ENCODE results near the gene ARHGEF28. TPM values are rescaled to one million over a fixed set of nuclear protein-coding genes. Genes with fewer than 3 reads are reported as not detected.

Gene ARHGEF28
- total RNA-seq, 1 experiment from 2014 or later: 0.57 TPM

GRCh38 chr5:73986729-73987128 is 360.7 kb downstream of the ARHGEF28 start:
- H2AFZ ChIP-seq (ENCODE audit: low read length): no peak overlapping the region
- peaks cover 0 to 2% of the 10 kb centered on the region in 2 experiments; a peak in 1 of 4 replicates for H3K4me1 Mint-ChIP-seq
- no peak overlapping the region for H2BK15ac ChIP-seq (ENCODE audit: low read depth, low read length)
- no peak overlapping the region for H2BK5ac ChIP-seq (ENCODE audit: insufficient read length, low read length)
- H3K9ac ChIP-seq (ENCODE audit: extremely low read depth, insufficient read length, low read length): no peak overlapping the region
- DNase-seq: no peak
- H4K91ac ChIP-seq (ENCODE audit: insufficient read length, low read depth, low read length): no peak overlapping the region
- no peaks in the 10 kb centered on the region; the same call in 1 of the 2 replicates for H3K27me3 Mint-ChIP-seq (ENCODE audit: low read depth)
- no peak overlapping the region for H3K4me2 ChIP-seq (ENCODE audit: insufficient read depth, insufficient read length, low read length)
- no peak overlapping the region for H2BK12ac ChIP-seq (ENCODE audit: insufficient read length, low read depth, low read length)
- no peaks in the 10 kb centered on the region for H3K27me3 ChIP-seq (ENCODE audit: insufficient read depth, low read length)
- no peaks in the 10 kb centered on the region for H4K20me1 ChIP-seq (ENCODE audit: control insufficient read depth, insufficient read depth, insufficient read length)
- no peak overlapping the region for H3K18ac ChIP-seq (ENCODE audit: insufficient read length, low read depth, low read length)
- H4K8ac ChIP-seq (replicated peaks; ENCODE audit: insufficient read length, low read depth, low read length): no peak overlapping the region
- no peak overlapping the region for H3K27ac ChIP-seq (ENCODE audit: insufficient read length, low read depth, low read length)
- H3K56ac ChIP-seq (ENCODE audit: insufficient read length, low read depth, low read length): no peak overlapping the region
- no peaks in the 10 kb centered on the region for H3K79me1 ChIP-seq (ENCODE audit: insufficient read depth, low read depth, low read length, poor library complexity, severe bottlenecking)
- no peak overlapping the region for H2BK20ac ChIP-seq (ENCODE audit: low read depth, low read length, poor library complexity, severe bottlenecking)
- H3T11ph ChIP-seq (ENCODE audit: low read length): no peak overlapping the region
- no peaks in the 10 kb centered on the region for H3K9me3 Mint-ChIP-seq
- H3K27ac Mint-ChIP-seq: no peak overlapping the region
- no CpG with 5 or more reads among the region's 1 CpG for WGBS (ENCODE audit: extremely low coverage, insufficient read length, low lambda C conversion rate)
- H3K36me3 Mint-ChIP-seq (ENCODE audit: insufficient read depth in 1 of 3, low read depth in 3 of 3): no peaks in the 10 kb centered on the region
- H3K4me1 ChIP-seq (ENCODE audit: insufficient read depth, low read length): no peaks in the 10 kb centered on the region
- H3K23me2 ChIP-seq (ENCODE audit: insufficient read length, low read depth, low read length, poor library complexity, severe bottlenecking): no peaks in the 10 kb centered on the region
- H3K9me3 ChIP-seq (ENCODE audit: control insufficient read depth, low read depth, low read length): no peaks in the 10 kb centered on the region
- H2BK120ac ChIP-seq (ENCODE audit: low read depth, low read length, poor library complexity, severe bottlenecking): no peak overlapping the region
- no peak overlapping the region for H2AK5ac ChIP-seq (ENCODE audit: insufficient read length, low read length)
- H3K4ac ChIP-seq (ENCODE audit: low read depth, low read length): no peak overlapping the region
- TF ChIP-seq, protein P1, sequence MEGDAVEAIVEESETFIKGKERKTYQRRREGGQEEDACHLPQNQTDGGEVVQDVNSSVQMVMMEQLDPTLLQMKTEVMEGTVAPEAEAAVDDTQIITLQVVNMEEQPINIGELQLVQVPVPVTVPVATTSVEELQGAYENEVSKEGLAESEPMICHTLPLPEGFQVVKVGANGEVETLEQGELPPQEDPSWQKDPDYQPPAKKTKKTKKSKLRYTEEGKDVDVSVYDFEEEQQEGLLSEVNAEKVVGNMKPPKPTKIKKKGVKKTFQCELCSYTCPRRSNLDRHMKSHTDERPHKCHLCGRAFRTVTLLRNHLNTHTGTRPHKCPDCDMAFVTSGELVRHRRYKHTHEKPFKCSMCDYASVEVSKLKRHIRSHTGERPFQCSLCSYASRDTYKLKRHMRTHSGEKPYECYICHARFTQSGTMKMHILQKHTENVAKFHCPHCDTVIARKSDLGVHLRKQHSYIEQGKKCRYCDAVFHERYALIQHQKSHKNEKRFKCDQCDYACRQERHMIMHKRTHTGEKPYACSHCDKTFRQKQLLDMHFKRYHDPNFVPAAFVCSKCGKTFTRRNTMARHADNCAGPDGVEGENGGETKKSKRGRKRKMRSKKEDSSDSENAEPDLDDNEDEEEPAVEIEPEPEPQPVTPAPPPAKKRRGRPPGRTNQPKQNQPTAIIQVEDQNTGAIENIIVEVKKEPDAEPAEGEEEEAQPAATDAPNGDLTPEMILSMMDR (conservative IDR thresholded peaks at IDR 0.05): no peak
- H3K79me2 ChIP-seq (ENCODE audit: insufficient read depth, low read length): no peaks in the 10 kb centered on the region
- H3K14ac ChIP-seq (ENCODE audit: insufficient read depth, low read length): no peak overlapping the region
- no peak overlapping the region for H3K23ac ChIP-seq (ENCODE audit: insufficient read length, low read depth, low read length)
- no peak overlapping the region for H4K5ac ChIP-seq (ENCODE audit: insufficient read length, low read depth, low read length)
- H3K4me3 Mint-ChIP-seq: no peak overlapping the region
